Bone marrow (tissue), 2 donors: ENCODE measurements around the gene RSPH1.

Experiments
- DNase-seq, 2 donors: peaks; one replicate each; lab custom pipeline; 2025; lab: John Stamatoyannopoulos, UW

Gene RSPH1

GRCh38 chr21:42427809-42428419, 68.1 kb downstream of the RSPH1 start:
- DNase-seq = no peak

DNA sequence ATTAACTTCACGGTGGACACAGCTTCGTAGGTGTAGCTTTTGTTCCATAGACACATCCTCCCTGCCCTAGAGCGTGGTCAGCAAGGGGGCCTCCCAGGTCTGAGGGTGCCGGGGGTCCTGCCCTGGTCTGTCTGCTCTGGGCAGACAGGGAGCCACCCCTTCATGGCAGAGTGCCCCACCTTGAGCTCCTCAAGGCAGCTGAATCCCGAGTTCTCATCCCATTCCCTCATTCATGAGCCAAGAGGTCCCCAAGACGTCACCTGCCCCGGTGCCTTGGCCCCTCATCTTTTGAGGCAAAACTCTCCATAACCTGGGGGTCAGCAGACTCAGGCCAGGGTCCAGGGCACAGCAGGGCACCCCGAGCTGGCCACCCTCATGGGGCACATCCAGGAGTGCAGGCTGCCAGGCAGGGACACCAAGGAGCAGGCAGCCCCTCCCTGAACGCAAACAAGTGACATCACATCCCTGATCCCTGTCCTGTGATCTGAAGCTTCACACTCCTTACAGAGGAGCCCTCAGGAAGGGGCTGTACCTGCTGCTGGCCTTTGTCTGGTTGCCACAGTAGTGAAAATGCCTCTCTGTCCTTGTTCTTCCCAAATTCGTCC, 69.0 kb downstream of the RSPH1 start:
- DNase-seq = no peak

GRCh38 chr21:42426424-42426823, 69.6 kb downstream of the RSPH1 start:
- DNase-seq = no peak

DNA sequence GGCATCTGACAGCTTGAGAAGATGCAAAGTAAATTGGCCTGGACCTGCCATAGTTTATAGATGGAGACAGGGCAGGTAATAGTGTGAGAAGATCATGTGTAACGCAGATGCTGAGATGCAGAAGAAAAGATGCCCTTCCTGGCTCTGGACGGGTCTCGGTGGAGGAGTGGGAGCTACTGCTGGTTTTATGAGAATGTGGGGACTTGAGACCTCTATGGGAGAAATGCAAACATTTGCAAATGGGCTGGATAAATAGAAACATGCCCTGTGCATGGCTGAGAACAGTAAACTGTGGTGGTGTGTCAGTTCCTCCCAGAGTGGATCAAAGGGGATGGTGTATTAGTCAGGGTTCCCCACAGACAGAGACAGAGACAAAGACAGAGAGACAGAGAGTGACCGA, 70.4 kb downstream of the RSPH1 start:
- no peak for DNase-seq

DNA sequence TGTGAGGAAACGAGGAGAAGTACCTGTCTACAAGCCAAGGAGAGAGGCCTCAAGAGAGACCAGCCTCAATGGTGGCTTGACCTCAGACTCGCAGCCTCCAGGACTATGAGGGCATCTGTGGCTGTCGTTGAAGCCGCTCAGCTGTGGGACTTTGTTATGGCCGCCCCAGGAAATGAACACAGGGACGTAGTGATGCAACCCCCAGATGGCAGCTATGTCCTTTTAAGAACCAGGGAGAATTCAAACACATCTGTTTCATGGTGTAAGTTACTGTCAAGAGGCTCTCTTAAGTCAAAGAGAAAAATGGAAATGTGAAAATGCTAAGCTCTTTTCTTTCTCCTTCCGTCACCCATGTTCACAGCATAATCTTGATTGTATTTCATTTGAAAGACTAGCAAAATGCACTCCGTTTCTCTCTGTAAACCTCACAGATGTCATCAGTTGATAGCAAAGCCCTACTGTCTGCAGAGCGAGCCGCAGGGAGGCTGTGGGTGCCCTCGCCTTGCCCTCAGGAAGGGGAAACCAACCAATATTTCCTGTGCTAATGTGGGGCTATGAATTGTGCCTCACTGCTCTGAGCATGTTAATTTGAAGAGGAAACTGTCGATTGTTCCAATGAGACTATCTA, 71.0 kb downstream of the RSPH1 start:
- peak in 1 of 2 donors; percentile 76 for DNase-seq

- DNase-seq = no peak
These were observed 72.3 kb downstream of the RSPH1 start for GRCh38 chr21:42423685-42424084.

DNA sequence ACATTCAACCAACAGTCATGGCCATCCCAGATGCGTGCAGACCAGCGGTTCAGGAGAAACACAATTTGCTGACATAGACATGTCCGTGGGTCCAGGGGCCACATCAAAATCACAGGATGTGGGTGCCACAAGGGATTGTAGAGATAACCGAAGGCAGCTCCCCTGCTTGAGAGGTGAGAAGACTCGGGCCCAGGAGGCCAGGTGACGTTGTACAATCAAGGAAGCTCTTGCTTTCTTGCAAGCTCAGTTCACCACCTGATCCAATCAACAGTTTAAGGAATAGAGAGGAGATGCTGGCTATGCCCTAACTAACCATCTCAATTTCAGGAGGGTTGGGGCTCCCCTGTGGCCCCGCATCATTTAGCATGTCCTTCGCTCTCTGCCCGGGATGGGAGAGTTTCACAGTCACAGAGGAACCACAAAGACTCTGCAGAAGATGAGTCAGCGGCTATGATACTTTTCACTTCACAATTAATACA, 72.8 kb downstream of the RSPH1 start:
- no peak for DNase-seq
